GM21619 (cell line): ENCODE measurements around the gene AK8.

Experiments used
- ATAC-seq: cut with Tn5 transposase; IDR thresholded peaks from one replicate; pipeline ENCODE4 v1.9.1; 2021; ENCODE audit not compliant: unreplicated experiment

AK8 gene

GRCh38 chr9:132745756-132746709, 132.1 kb downstream of the AK8 start:
- ATAC-seq, result no peak

- no peak for ATAC-seq
Observed at GRCh38 chr9:132744881-132745755, 133.0 kb downstream of the AK8 start.

GRCh38 chr9:132743931-132744479, 134.1 kb downstream of the AK8 start:
- no peak for ATAC-seq

- ATAC-seq, result no peak
Observed at GRCh38 chr9:132742821-132743311, 135.2 kb downstream of the AK8 start.

GRCh38 chr9:132740526-132741309, 137.4 kb downstream of the AK8 start:
- ATAC-seq, result no peak

- no peak for ATAC-seq
Observed at GRCh38 chr9:132739710-132740310, 138.3 kb downstream of the AK8 start.

GRCh38 chr9:132733260-132733815, 144.7 kb downstream of the AK8 start:
- no peak for ATAC-seq

GRCh38 chr9:132732326-132733259, 145.5 kb downstream of the AK8 start:
- ATAC-seq, result no peak

GRCh38 chr9:132731230-132731629, 146.9 kb downstream of the AK8 start:
- ATAC-seq, result no peak

- ATAC-seq, result no peak
Observed at GRCh38 chr9:132730054-132731033, 147.7 kb downstream of the AK8 start.

- no peak for ATAC-seq
Observed at GRCh38 chr9:132729235-132729890, 148.7 kb downstream of the AK8 start.

GRCh38 chr9:132728497-132728896, 149.6 kb downstream of the AK8 start:
- no peak for ATAC-seq

- no peak for ATAC-seq
Observed at GRCh38 chr9:132728071-132728470, 150.0 kb downstream of the AK8 start.

GRCh38 chr9:132726576-132727130, 151.4 kb downstream of the AK8 start:
- ATAC-seq, result no peak

- no peak for ATAC-seq
Observed at GRCh38 chr9:132725306-132725705, 152.8 kb downstream of the AK8 start.

GRCh38 chr9:132723809-132724208, 154.3 kb downstream of the AK8 start:
- ATAC-seq, result no peak
